H9 (cell line): ENCODE data around the gene INO80. TPM values are rescaled to one million over a fixed set of nuclear protein-coding genes. Genes with fewer than 3 reads are reported as not detected.

Experiments
- DNase-seq: peaks from one replicate; pipeline ENCODE4 v3.0.0-alpha.2; 2017
- H2AFZ ChIP-seq: one replicate; pipeline ENCODE4 v1.6.1; 2013; ENCODE audit warnings: mild to moderate bottlenecking, low read length, control low read depth, moderate library complexity
- H2AK5ac ChIP-seq: 2 replicates; pipeline ENCODE4 v1.6.1; 2013; ENCODE audit warnings: low read length, control low read depth, mixed read lengths; ENCODE audit not compliant: insufficient read length
- H2BK120ac ChIP-seq: one replicate; pipeline ENCODE4 v1.6.1; 2013; ENCODE audit warnings: low read depth, mild to moderate bottlenecking, low read length, control low read depth, inconsistent platforms; ENCODE audit not compliant: poor library complexity, severe bottlenecking
- H2BK12ac ChIP-seq: 2 replicates; pipeline ENCODE4 v1.6.1; 2013; ENCODE audit warnings: low read length, control low read depth, mixed read lengths, low read depth; ENCODE audit not compliant: insufficient read length
- H2BK15ac ChIP-seq: 2 replicates; pipeline ENCODE4 v1.6.1; 2013; ENCODE audit warnings: low read depth, low read length, control low read depth
- H2BK20ac ChIP-seq: one replicate; pipeline ENCODE4 v1.6.1; 2013; ENCODE audit warnings: low read depth, mild to moderate bottlenecking, low read length, control low read depth, inconsistent platforms; ENCODE audit not compliant: poor library complexity, severe bottlenecking
- H2BK5ac ChIP-seq: 2 replicates; pipeline ENCODE4 v1.6.1; 2013; ENCODE audit warnings: low read length, control low read depth, mixed read lengths; ENCODE audit not compliant: insufficient read length
- H3K14ac ChIP-seq: 2 replicates; pipeline ENCODE4 v1.6.1; 2013; ENCODE audit warnings: low read length, control low read depth; ENCODE audit not compliant: insufficient read depth
- H3K18ac ChIP-seq: 2 replicates; pipeline ENCODE4 v1.6.1; 2013; ENCODE audit warnings: low read depth, mild to moderate bottlenecking, mixed read lengths, low read length, control low read depth; ENCODE audit not compliant: insufficient read length
- H3K23ac ChIP-seq: 2 replicates; pipeline ENCODE4 v1.6.1; 2013; ENCODE audit warnings: low read length, control low read depth, mixed read lengths, low read depth; ENCODE audit not compliant: insufficient read length
- H3K23me2 ChIP-seq: 2 replicates; pipeline ENCODE4 v1.6.1; 2013; ENCODE audit warnings: low read depth, mild to moderate bottlenecking, mixed read lengths, low read length, control low read depth; ENCODE audit not compliant: insufficient read length, poor library complexity, severe bottlenecking
- H3K27ac ChIP-seq: 2 replicates; pipeline ENCODE4 v1.5.1; 2013; ENCODE audit warnings: low read length, control low read depth, mixed read lengths, low read depth; ENCODE audit not compliant: insufficient read length
- H3K27me3 ChIP-seq: 2 replicates; pipeline ENCODE4 v1.6.1; 2013; ENCODE audit warnings: low read length, control low read depth, inconsistent platforms; ENCODE audit not compliant: insufficient read depth
- H3K4ac ChIP-seq: 2 replicates; pipeline ENCODE4 v1.6.1; 2013; ENCODE audit warnings: low read depth, mild to moderate bottlenecking, control low read depth, inconsistent platforms, low read length, moderate library complexity
- H3K4me1 ChIP-seq: 2 replicates; pipeline ENCODE4 v1.6.1; 2013; ENCODE audit warnings: low read length, control low read depth, inconsistent platforms; ENCODE audit not compliant: insufficient read depth
- H3K4me2 ChIP-seq: 2 replicates; pipeline ENCODE4 v1.6.1; 2013; ENCODE audit warnings: low read length, control low read depth, mixed read lengths; ENCODE audit not compliant: insufficient read length, insufficient read depth
- H3K56ac ChIP-seq: 2 replicates; pipeline ENCODE4 v1.6.1; 2013; ENCODE audit warnings: low read depth, mild to moderate bottlenecking, mixed read lengths, low read length, control low read depth; ENCODE audit not compliant: insufficient read length
- H3K79me1 ChIP-seq: 2 replicates; pipeline ENCODE4 v1.6.1; 2013; ENCODE audit warnings: low read depth, mild to moderate bottlenecking, moderate library complexity, low read length, control low read depth, inconsistent platforms; ENCODE audit not compliant: insufficient read depth, poor library complexity, severe bottlenecking
- H3K79me2 ChIP-seq: 2 replicates; pipeline ENCODE4 v1.6.1; 2013; ENCODE audit warnings: low read length, control low read depth, inconsistent platforms; ENCODE audit not compliant: insufficient read depth
- H3K9ac ChIP-seq: 2 replicates; pipeline ENCODE4 v1.6.1; 2013; ENCODE audit warnings: low read length, control low read depth, mixed read lengths; ENCODE audit not compliant: insufficient read length; ENCODE audit errors: extremely low read depth
- H3K9me3 ChIP-seq: one replicate; pipeline ENCODE4 v1.6.1; 2013; ENCODE audit warnings: low read depth, low read length, inconsistent platforms; ENCODE audit not compliant: control insufficient read depth
- H3T11ph ChIP-seq: one replicate; pipeline ENCODE4 v1.6.1; 2013; ENCODE audit warnings: mild to moderate bottlenecking, low read length, control low read depth, inconsistent platforms
- H4K20me1 ChIP-seq: one replicate; pipeline ENCODE4 v1.6.1; 2013; ENCODE audit not compliant: control insufficient read depth, insufficient read length, insufficient read depth
- H4K5ac ChIP-seq: 2 replicates; pipeline ENCODE4 v1.6.1; 2013; ENCODE audit warnings: low read depth, mild to moderate bottlenecking, mixed read lengths, low read length, control low read depth; ENCODE audit not compliant: insufficient read length
- H4K8ac ChIP-seq: replicated peaks from 2 replicates; pipeline ENCODE4 v1.6.1; 2013; ENCODE audit warnings: low read length, control low read depth, mixed read lengths, low read depth; ENCODE audit not compliant: insufficient read length
- H4K91ac ChIP-seq: 2 replicates; pipeline ENCODE4 v1.6.1; 2013; ENCODE audit warnings: low read depth, mild to moderate bottlenecking, moderate library complexity, mixed read lengths, low read length, control low read depth; ENCODE audit not compliant: insufficient read length
- H3K27ac Mint-ChIP-seq, 3 experiments: 2 replicates in 2 of 3; 3 replicates in 1 of 3; pipeline ENCODE4 v1.8.0; 2020 to 2021; ENCODE audit warnings: mixed read lengths in 3 of 3, mild to moderate bottlenecking in 1 of 3, moderate library complexity in 1 of 3
- H3K27me3 Mint-ChIP-seq: 2 replicates; pipeline ENCODE4 v1.8.0; 2021; ENCODE audit warnings: low read depth, mild to moderate bottlenecking, moderate library complexity, mixed read lengths
- H3K36me3 Mint-ChIP-seq, 3 experiments: 2 replicates in 2 of 3; 3 replicates in 1 of 3; pipeline ENCODE4 v1.8.0; 2020 to 2021; ENCODE audit warnings: low read depth in 3 of 3, mixed read lengths in 3 of 3; ENCODE audit not compliant: insufficient read depth in 1 of 3
- H3K4me1 Mint-ChIP-seq, 2 experiments: 2 replicates each; pipeline ENCODE4 v1.8.0; 2020; ENCODE audit warnings: mixed read lengths in 2 of 2
- H3K4me3 Mint-ChIP-seq, 2 experiments: 2 replicates in 1 of 2; 3 replicates in 1 of 2; pipeline ENCODE4 v1.8.0; 2020 to 2021; ENCODE audit warnings: mild to moderate bottlenecking in 2 of 2, mixed read lengths in 2 of 2, moderate library complexity in 1 of 2
- H3K9me3 Mint-ChIP-seq, 2 experiments: 2 replicates in 1 of 2; 3 replicates in 1 of 2; pipeline ENCODE4 v1.8.0; 2020; ENCODE audit warnings: mild to moderate bottlenecking in 2 of 2, mixed read lengths in 2 of 2, moderate library complexity in 1 of 2
- CTCF ChIP-seq: fragments of 200-600 bp; sonication (generic); conservative IDR thresholded peaks from 3 replicates; pipeline ENCODE4 v1.8.0; 2021; ENCODE audit warnings: antibody characterized with exemption, mild to moderate bottlenecking
- WGBS: extraction: QIAGEN DNeasy Blood & Tissue Kit; methylation state at CpG from one replicate; pipeline ENCODE4 v1.1.7; 2013; ENCODE audit warnings: missing lambda C conversion rate, low lambda C conversion rate, mixed read lengths; ENCODE audit not compliant: insufficient read length; ENCODE audit errors: extremely low coverage; 5-methylcytosine and 5-hydroxymethylcytosine counted together
- total RNA-seq: library from RNA; stranded (reverse); gene quantifications from 2 replicates; pipeline ENCODE4 v1.2.1, GENCODE V29; 2021

The INO80 gene
- total RNA-seq, 1 experiment from 2014 or later: 29.2 TPM

- no peak overlapping the region for H3T11ph ChIP-seq
- no peaks in the 10 kb centered on the region; the same call in 1 of the 2 replicates for H3K27me3 ChIP-seq
- H2BK120ac ChIP-seq: no peak overlapping the region
- no peak overlapping the region for H2BK15ac ChIP-seq
- Mint-ChIP-seq H3K27me3 (peaks cover 71% of the 10 kb centered on the region), H3K27ac (no peak overlapping the region), H3K9me3 (no peaks in the 10 kb centered on the region), H3K4me1 (peaks cover 26 to 27% of the 10 kb centered on the region in 2 experiments), H3K4me3 (no peak overlapping the region), H3K36me3 (no peaks in the 10 kb centered on the region; a peak in 1 of 7 replicates)
- H3K23ac ChIP-seq: no peak overlapping the region
- no peak overlapping the region for H3K27ac ChIP-seq
- 0 out of 2 replicates have a peak, but pooled peaks cover under 1% of the 10 kb centered on the region for H3K4me1 ChIP-seq
- no peaks in the 10 kb centered on the region for H3K9me3 ChIP-seq
- TF ChIP-seq CTCF: no peak
- DNase-seq: no peak
- H3K23me2 ChIP-seq: peaks cover 5% of the 10 kb centered on the region
- no peak overlapping the region for H2BK20ac ChIP-seq
- H3K18ac ChIP-seq: no peak overlapping the region
- H3K14ac ChIP-seq: no peak overlapping the region
- H3K4ac ChIP-seq: no peak overlapping the region
- no peak overlapping the region for H4K91ac ChIP-seq
- WGBS: no CpG with 5 or more reads among the region's 9 CpGs
- H3K56ac ChIP-seq: no peak overlapping the region
- no peak overlapping the region for H3K4me2 ChIP-seq
- no peaks in the 10 kb centered on the region for H3K79me2 ChIP-seq
- no peaks in the 10 kb centered on the region for H4K20me1 ChIP-seq
- no peak overlapping the region for H4K5ac ChIP-seq
- no peak overlapping the region for H2BK12ac ChIP-seq
- H2BK5ac ChIP-seq: no peak overlapping the region
- no peak overlapping the region for H2AFZ ChIP-seq
- no peak overlapping the region for H2AK5ac ChIP-seq
- H3K9ac ChIP-seq: no peak overlapping the region
- no peaks in the 10 kb centered on the region for H3K79me1 ChIP-seq
- no peak overlapping the region for H4K8ac ChIP-seq
Observed at GRCh38 chr15:40943764-40944365, 172.2 kb downstream of the INO80 start.
